NCI-H748 (cell line): ENCODE results near the gene SORD.
A peak's percentile ranks its signal among the peaks of the same experiment; 100 is the strongest.
"Not testable (repeated sequence)": the region's sequence is repeated elsewhere in the genome, so short reads cannot be mapped to it uniquely, and the experiment has no call there.

ENCODE experiments used
- DNase-seq: peaks from one replicate; lab custom pipeline; 2025; ENCODE audit not compliant: unreplicated experiment; lab: John Stamatoyannopoulos, UW

The SORD gene

GRCh38 chr15:45023659-45024225, 747 bp downstream of the SORD start:
- no peak for DNase-seq

GRCh38 chr15:45024649-45025048, 1.7 kb downstream of the SORD start:
- DNase-seq: not testable (repeated sequence)

GRCh38 chr15:45025627-45026026, 2.6 kb downstream of the SORD start:
- not testable (repeated sequence) for DNase-seq

DNA sequence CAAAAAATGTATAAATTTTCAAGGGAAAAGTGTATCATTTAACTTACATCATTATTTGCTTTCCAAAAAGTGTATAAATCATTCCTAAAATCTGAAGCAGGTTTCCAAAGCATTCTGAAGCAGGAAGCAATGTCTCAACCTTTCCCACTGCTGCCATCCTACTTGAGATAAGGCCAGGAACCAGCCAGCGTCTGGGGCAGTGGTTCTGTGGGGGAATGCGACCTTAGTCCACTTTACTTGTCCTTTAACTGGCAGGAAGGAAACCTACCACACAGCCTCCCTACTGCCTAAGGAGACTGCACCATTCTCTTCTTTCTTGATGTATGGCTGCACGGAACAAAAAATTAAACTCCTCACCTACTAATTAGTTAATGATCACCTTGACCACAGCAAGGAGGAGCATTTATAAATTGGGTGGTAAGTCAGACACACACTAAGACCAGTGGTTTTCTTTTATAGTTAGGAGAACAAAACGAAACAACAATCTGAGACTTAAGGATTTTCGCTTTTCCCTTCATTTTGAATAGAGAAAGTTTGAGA, 3.7 kb downstream of the SORD start:
- DNase-seq: no peak

GRCh38 chr15:45027220-45027619, 4.2 kb downstream of the SORD start:
- DNase-seq: no peak

GRCh38 chr15:45030743-45031142, 7.7 kb downstream of the SORD start:
- DNase-seq: no peak

- not testable (repeated sequence) for DNase-seq
Observed at GRCh38 chr15:45031522-45032028, 8.6 kb downstream of the SORD start.

DNA sequence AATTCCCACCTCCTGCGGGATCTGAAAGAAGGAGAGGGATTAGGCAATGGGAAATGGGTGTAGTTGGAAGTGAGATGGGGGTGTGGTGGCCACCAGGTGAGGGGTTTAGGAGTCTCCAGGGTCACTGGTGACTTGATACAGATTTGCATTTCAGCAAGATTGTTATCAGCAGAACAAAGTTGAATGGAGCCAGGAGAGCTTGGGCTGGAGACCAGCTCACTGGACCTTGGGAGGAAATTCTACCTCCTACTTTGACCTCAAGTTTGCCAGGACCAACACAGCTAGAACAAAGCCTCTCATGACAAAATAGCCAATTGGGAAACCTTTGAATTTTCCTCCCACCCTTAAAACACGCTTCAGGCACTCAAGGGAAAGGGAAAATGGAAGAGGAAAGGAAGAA, 9.5 kb downstream of the SORD start:
- not testable (repeated sequence) for DNase-seq

- not testable (repeated sequence) for DNase-seq
Observed at GRCh38 chr15:45034087-45034486, 11.1 kb downstream of the SORD start.

GRCh38 chr15:45034600-45035375, 11.8 kb downstream of the SORD start:
- not testable (repeated sequence) for DNase-seq

- peak; percentile 87 for DNase-seq
Observed at GRCh38 chr15:45036812-45037781, 14.1 kb downstream of the SORD start.

DNA sequence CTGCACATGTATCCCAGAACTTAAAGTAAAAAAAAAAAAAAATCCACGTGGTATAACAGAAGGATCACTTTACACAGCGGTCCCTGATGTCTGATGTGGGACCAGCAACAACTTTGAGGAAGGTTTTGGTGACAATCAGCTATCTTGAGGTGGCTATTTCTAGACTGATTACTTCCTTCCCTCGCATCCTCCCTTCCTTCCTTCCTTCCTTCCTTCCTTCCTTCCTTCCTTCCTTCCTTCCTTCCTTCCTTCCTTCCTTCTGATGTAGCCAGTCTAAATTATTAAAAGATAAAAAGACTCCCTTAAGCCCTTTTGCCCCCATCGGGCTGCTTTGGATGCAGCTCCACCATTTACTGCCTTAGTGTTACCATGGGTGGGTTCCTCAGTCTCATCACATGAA, 14.9 kb downstream of the SORD start:
- no peak for DNase-seq

- not testable (repeated sequence) for DNase-seq
Observed at GRCh38 chr15:45040396-45040795, 17.4 kb downstream of the SORD start.

DNA sequence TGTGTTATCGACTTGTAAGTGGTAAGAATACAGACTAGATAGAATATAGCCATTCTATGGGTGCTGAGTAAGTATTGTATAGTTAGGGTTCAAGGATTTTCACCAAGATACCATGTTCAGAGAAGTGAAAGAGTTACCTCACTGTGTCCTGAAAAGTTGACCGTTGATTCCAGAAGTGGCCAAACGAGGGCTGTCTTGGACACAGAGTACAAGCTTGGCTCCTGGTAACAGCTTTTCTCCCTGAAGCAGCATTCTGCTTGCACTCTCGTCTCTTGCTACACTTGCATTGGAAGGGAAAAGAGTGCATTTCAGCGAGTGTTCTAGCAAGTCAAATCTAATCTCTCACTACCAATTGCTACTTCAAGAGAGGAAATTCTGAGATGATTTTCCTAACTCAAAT, 18.5 kb downstream of the SORD start:
- not testable (repeated sequence) for DNase-seq

DNA sequence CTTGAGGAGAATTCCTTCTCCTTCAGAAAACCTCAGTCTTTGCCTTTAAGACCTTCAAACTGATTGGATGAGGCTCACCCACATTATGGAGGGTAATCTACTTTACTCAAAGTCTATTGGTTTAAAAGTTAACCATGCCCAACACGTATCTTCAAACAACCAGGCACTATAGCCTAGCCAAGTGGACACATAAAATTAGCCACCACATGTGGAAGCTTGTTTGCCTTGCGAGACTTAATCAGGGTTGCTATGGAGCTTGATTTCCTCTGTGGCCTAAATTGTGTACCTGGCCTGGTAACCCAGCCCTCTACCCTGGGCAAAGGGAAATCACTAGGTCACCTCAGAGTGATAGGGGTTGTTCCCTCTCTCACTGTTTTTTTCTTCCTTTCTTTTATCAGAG, 19.9 kb downstream of the SORD start:
- not testable (repeated sequence) for DNase-seq

- not testable (repeated sequence) for DNase-seq
Observed at GRCh38 chr15:45044270-45044669, 21.3 kb downstream of the SORD start.

- DNase-seq: not testable (repeated sequence)
Observed at GRCh38 chr15:45048449-45048793, 25.4 kb downstream of the SORD start.

GRCh38 chr15:45048794-45049631, 26.0 kb downstream of the SORD start:
- no peak for DNase-seq

DNA sequence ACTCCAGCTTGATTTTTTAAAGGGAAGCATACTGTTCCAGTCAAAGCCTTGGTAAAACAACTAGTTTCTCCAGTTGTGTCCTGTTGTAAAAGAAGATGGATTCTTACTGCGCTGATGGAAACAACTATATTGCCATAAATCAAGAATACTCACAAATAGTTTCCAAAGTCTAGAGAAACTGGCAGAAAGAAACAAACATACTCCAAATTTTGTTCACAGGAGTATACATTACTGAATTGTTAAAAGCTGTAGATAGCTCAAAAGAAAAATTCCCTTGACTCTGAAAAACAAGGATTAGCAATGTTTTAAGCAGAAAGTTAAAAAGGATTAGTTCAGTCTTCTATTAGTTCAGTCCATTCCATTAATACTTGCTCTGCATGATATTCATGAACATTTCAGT, 27.6 kb downstream of the SORD start:
- no peak for DNase-seq

DNA sequence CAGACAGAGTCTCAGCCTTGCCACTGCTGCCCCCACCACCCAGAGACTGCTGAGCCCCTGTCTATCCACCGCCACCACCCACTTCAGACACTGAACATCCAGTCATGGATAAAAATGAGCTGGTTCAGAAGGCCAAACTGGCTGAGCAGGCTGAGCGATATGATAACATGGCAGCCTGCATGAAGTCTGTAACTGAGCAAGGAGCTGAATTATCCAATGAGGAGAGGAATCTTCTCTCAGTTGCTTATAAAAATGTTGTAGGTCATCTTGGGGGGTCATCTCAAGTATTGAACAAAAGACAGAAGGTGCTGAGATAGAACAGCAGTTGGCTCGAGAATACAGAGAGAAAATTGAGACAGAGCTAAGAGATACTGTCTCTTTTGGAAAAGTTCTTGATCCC, 29.7 kb downstream of the SORD start:
- DNase-seq: not testable (repeated sequence)
